Activated CD4-positive, alpha-beta T cell treated with anti-CD3 and anti-CD28 coated beads for 1 hour (primary cell): ENCODE measurements around the gene TBC1D10A.
A peak's percentile ranks its signal among the peaks of the same experiment; 100 is the strongest.

ENCODE experiments used
- DNase-seq: peaks from one replicate; pipeline ENCODE4 v3.0.0-alpha.2; 2020

The TBC1D10A gene

GRCh38 chr22:30285176-30285845 lies 41.4 kb downstream of the TBC1D10A start:
- DNase-seq = no peak

GRCh38 chr22:30284666-30285065 lies 42.1 kb downstream of the TBC1D10A start:
- DNase-seq = no peak

DNA sequence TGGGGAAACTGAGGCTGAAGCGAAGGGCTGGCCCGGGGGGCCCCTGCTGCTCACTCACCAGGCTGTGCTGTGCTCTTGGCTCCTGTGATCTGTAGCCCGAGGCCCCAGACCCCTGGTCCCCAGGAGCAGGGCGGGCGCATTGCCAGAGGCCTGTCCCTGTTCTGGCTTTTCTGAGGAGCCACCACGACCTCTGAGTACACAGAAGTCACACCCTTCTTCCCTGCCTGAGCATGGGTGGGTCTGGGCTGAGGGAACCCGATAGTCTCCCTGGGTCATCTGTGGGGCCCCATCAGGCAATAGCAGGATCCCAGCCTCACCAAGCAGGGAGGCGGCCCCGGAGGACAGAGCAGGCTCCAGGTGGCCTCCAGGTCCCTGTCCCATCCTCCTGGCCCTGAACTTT lies 42.6 kb downstream of the TBC1D10A start:
- no peak for DNase-seq

- no peak for DNase-seq
Observed at GRCh38 chr22:30283342-30283741, 43.4 kb downstream of the TBC1D10A start.

GRCh38 chr22:30282616-30283046 lies 44.1 kb downstream of the TBC1D10A start:
- DNase-seq = no peak

DNA sequence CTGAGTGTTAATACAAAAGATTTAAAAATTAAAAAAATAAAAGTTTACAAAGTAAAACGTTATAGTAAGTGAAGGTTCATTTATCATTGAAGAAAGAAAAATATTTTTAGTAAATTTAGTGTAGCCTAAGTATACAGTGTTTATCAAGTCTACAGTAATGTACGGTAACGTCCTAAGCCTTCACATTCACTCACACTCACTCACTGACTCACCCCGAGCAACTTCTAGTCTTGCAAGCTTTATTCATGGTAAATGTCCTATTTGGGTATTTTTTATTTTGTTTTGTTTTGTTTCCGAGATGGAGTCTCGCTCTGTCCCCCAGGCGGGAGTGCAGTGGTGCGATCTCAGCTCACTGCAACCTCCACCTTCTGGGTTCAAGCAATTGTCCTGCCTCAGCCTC lies 46.2 kb downstream of the TBC1D10A start:
- DNase-seq = no peak

DNA sequence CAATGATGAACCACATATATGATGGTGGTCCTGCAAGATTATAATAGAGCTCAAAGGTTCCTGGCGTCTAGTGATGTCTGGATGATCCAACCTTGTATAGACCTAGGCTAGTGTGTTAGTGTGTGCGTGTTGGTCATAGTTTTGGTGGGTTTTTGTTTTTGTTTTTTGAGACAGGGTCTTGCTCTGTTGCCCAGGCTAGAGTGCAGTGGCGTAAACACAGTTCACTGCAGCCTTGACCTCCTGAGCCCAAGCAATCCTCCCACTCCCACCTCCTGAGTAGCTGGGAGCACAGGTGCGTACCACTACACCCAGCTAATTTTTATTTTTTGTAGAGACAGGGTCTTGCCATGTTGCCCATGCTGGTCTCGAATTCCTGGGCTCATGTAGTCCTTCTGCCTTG lies 46.8 kb downstream of the TBC1D10A start:
- DNase-seq = no peak

- no peak for DNase-seq
Observed at GRCh38 chr22:30279046-30279788, 47.5 kb downstream of the TBC1D10A start.

GRCh38 chr22:30277547-30278344 lies 49.0 kb downstream of the TBC1D10A start:
- no peak for DNase-seq

DNA sequence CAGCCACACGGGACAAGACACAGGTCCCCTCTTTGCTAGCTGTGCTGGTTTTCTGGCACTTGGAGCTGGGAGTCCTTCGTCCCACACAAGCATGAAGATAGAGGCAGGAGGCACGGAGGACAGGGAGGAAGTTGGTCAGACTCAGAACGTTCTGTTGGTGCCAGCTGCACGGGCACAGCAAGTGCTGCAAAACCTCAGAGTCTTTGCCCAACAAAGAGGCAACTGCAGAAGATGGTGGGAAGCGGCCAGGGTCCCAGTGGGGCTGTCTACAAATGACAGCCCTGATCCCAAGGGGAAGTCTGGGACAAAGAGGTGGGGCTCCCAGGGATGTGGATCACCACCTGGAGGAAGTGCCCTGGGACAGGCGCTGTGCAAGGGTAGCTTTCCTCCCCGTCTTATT lies 50.7 kb downstream of the TBC1D10A start:
- no peak for DNase-seq

DNA sequence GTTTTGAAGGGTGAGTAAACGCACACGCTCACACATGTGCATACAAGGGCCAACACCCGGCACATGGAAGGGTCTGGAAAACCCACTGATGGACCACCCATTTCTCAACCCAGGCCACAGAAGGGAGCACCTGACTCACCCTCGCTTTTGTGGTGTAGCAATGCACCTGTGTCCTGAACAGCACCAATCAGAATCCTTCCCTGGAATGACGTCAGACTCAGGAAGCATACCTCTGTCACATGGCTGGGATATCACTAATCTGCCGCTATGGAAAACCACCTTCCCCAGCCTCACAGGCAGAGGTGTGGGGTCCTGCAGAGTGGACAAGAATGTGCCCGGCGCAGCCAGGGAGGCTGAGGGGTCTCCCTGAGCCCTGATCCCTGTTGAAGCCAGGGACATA lies 51.1 kb downstream of the TBC1D10A start:
- no peak for DNase-seq

GRCh38 chr22:30274437-30274812 lies 52.3 kb downstream of the TBC1D10A start:
- no peak for DNase-seq

DNA sequence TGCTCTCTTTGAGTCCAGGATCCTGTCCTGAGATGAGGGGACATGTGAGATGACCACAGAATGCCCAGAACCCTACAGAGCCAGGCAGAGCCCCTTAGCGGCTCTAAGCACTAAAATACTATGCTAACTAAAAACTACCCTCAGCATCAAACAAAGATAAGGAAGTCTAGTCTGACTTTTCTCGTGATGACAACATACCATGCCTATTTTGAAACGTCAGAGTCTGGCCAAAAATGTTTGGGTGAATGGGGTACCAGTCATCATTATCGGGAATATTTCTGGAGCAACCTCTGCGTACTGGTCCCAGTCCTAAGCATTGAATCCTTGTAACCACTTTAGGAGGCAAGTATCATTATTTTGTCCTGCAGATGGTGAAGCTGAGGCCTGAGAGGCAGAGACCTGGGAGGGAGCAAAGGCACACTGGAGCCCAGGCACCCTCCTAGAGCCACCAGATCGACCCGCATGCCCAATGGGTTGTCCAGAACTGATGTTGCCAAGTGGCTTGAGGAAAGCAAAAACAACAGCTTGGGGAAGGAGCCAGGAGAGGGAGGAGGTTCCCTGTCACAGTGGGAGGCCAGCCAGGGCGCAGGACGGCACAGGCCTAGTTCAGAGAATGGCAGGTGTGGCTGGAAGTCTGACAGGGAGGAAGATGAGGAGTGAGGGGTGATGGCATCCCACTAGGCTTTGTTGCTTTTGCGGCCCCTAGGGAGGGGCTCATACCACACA lies 52.9 kb downstream of the TBC1D10A start:
- DNase-seq = no peak

DNA sequence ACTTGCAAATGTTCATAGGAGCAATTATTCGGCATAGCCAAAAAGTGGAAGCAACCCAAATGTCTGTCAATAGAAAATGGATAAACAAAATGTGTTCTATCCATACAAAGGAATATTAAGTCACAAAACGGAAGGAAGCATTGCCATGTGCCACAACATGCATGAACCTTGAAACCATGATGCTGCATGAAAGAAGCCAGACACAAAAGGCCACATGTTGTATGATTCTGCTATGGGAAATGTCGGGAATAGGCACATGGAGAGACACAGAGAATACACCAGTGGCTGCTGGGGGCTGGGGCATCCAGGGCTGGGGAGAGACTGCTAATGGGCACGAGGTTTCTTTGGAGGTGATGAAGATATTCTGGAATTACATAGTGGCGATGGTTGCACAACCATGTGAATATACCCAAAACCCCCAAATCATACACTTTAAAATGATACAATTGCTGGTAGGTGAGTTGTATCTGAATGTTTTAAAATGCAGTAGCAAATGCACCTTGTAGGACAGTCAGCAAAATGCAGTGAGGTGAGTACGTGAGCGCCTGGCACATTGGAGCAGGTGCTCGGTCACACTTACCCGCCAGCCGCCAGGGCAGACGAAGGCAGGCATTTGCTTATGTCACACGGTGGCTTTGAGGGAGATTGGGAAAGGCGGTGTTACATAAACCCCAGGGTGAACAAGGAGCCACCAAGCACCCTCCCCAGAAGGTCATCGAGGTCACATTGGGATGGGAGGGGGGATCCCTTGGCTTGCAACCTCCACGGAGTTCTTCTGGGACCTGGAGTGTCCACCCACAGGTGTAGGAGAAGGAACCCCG lies 53.8 kb downstream of the TBC1D10A start:
- no peak for DNase-seq

DNA sequence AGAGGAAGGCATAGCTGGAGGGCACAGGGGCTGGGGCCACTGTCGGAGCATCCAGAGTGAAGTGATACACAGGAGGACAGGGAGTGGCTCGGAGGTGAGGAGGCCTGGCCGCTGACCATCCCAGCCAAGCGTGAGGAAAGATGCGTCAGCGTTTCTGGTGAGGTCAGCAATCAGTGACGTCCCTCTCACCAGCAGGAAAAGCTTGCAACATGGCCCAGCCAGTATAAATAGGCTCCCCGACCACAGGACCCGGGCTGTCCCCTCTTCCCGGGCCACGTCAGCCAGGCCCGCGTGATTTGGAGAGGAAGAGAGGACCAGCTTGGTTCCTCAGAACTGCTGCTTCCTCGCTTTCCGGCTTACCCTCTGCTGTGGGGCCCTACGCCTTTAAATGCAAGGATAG lies 55.9 kb downstream of the TBC1D10A start:
- no peak for DNase-seq

DNA sequence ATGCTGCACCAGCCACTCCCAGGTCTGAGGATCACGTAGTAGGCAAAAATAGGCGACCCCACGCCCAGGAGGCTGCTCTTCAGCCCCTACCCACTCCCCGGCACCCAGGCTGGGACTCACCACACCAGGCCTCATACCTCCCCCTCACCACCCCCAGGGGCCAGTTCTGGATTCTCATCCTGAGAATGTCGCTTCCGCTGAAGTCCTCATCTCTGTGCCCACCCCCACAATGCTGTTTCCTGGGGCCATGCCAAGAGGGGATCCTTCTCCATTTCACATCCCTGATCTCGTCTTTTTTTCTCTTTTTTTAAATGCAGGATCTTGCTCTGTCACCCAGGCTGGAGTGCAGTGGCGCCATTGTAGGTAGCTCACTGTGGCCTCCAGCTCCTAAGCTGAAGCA lies 58.4 kb downstream of the TBC1D10A start:
- DNase-seq = no peak

DNA sequence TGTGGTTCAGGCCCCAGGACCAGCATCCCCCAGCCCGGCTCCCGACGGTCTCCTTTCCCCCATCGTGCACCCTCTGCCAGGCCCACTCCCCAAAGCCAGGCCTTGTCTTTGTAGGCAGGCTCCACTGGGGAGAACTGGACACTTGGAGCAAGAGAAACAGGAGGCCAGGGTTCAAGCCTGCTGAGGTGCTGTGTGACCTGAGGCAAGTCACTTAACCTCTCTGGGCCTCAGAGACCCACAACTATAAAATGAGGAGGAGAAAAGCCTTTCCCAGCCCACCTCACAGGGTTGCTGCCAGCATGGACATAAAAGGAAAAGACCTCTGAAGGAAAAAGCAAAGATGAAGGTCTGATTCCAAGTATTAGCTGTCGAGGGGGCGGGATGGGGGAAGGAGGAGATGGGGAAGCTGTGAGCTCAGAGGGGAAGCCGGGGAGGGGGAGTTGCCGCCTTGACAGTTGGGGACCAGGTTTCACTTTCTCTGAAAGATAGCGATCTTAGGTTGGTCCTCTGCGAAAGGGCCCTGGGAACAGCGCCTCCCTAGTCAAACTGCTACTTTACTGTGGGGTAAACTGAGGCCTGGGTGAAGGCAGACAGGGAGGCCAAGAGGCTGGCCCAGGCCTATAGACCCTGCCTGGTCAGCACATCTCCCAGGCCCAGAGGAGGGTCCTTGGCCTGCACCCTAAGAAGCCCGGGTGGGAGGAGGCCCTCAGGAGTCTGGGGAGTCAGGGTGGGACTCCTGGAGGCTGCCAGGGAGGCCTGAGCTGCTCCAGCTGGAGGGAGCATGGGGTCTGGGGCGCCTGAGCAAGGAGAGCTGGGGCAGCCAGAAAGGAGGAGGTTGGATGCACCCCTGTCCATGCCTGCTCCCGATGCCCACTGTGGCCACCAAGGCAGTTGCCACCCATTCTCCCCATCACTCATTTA lies 59.1 kb downstream of the TBC1D10A start:
- DNase-seq = no peak

- DNase-seq = peak; percentile 50
Observed at GRCh38 chr22:30266445-30267381, 60.0 kb downstream of the TBC1D10A start, which contains the start of gene OSM. Gene OSM (minus strand): TSS chr22:30266851. CDS start chr22:30266799, 52 bp downstream.

GRCh38 chr22:30265823-30266444 lies 60.8 kb downstream of the TBC1D10A start:
- peak; percentile 71 for DNase-seq
